ENCODE measurements around the gene COX8A. TPM values are rescaled to one million over a fixed set of nuclear protein-coding genes. Genes with fewer than 3 reads are reported as not detected.
"Not testable (repeated sequence)": the region's sequence is repeated elsewhere in the genome, so short reads cannot be mapped to it uniquely, and the experiment has no call there.

COX8A gene, protein sequence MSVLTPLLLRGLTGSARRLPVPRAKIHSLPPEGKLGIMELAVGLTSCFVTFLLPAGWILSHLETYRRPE
- total RNA-seq: 218 TPM

- DNase-seq: peak; percentile 100
Observed at GRCh38 chr11:63974259-63975143, at the start of gene COX8A. Gene COX8A (plus strand): TSS chr11:63974620. CDS start chr11:63974681, 61 bp downstream.

GRCh38 chr11:63929616-63930015, 44.8 kb upstream of the COX8A start:
- DNase-seq: no peak

GRCh38 chr11:63931045-63931444, 43.4 kb upstream of the COX8A start:
- peak; percentile 20 for DNase-seq

- no peak for DNase-seq
Observed at GRCh38 chr11:63931876-63932275, 42.5 kb upstream of the COX8A start.

- DNase-seq: no peak
Observed at GRCh38 chr11:63933459-63933858, 41.0 kb upstream of the COX8A start.

DNA sequence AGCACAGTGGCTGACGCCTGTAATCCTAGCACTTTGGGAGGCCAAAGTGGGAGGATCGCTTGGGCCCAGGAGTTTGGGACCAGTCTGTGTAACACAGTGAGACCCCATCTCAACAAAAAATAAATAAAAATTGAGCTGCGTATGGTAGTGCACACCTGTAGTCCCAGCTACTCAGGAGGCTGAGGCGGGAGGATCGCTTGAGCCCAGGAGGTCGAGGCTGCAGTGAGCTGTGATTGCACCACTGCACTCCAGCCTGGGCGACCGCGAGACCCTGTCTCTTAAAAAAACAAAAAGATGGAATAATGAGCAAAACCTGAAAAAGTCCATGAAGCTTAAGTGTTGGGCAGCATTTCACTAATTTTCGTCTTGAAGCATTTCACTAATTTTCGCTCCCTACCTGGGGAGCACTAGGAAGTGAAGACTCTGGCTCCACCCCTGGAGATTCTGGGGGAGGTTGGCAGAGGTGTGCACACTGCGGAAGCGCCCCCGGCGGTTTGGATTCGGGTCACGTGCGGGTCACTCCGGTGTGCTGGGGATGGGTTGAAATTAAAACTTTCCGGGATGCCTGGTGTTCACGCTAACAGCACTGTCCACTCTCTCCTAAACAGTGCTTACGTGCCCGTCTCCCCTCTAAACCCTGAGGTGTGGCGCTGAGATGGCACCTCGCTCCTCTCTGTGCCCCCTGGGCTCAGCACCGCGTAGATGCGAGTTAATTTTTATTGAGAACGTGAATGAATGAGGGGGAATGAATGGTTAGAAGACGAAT, 36.5 kb upstream of the COX8A start:
- DNase-seq: no peak

GRCh38 chr11:63938479-63939396, 35.7 kb upstream of the COX8A start, which contains the start of gene NAA40:
Gene NAA40 (plus strand): TSS chr11:63939002. CDS start chr11:63939097, 95 bp downstream.
- peak; percentile 82 for DNase-seq

DNA sequence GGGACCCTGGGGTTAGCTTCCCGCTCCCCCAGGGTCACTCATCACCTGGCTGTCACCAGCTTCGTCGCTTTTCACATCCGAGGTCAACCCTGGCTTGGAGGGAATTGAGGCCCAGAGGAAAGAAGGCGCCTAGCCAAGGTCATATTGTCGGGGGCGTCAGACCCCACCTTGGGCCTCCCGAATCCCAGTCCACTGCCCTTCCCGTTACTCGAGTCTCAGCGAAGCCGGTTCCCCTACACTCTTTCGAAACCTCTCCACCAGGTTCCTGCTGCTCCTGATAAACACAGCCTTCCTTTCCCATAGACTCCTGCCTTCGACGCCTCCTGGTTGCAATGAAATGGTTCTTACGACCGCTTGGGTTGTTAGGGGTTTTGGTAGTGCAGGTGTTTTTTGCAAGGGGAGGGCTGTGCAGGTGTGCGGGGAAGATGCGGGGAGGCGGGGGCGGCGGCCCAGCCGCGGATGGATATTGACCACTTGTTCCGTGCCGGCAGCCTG, 35.0 kb upstream of the COX8A start:
- DNase-seq: no peak

- DNase-seq: no peak
Observed at GRCh38 chr11:63940786-63941185, 33.6 kb upstream of the COX8A start.

DNA sequence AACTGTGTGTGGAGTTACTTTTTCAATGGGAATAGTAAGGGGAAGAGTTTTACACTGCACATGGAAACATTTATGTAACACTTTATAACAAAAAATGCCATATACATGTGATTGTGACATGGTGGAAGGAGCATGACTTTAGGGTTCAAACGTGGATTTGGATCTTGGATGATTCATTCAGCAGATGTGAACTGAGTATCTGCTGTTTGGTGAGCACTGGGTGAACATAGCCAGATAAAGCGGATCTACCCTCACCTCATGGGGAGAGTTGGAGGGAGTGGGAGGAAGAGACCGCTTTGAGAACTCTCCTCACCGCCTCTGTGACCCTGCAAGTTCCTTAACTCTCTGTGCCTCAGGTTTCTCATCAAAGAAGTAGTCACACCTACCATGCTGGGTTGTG, 32.5 kb upstream of the COX8A start:
- no peak for DNase-seq

DNA sequence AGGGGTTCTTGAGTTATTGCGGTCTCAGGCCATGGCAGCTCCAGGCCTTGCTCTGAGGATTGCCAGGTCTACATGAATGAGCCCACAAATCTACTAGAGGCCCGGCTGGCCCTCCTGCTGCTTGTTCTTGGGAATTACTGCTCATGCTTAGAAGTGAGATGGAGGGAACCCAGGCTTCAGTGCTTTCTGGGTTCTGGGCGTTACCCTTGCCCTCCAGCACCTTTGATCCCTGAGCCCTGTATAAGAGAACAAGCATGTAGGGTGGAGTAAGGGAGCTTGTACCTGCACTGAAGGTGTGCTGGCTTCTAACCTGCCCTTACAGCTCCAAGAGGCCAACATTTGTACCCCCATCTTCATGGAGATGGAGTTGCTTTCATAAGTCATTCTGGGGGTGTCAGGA, 31.6 kb upstream of the COX8A start:
- no peak for DNase-seq

- peak; percentile 25 for DNase-seq
Observed at GRCh38 chr11:63944987-63945386, 29.4 kb upstream of the COX8A start.

DNA sequence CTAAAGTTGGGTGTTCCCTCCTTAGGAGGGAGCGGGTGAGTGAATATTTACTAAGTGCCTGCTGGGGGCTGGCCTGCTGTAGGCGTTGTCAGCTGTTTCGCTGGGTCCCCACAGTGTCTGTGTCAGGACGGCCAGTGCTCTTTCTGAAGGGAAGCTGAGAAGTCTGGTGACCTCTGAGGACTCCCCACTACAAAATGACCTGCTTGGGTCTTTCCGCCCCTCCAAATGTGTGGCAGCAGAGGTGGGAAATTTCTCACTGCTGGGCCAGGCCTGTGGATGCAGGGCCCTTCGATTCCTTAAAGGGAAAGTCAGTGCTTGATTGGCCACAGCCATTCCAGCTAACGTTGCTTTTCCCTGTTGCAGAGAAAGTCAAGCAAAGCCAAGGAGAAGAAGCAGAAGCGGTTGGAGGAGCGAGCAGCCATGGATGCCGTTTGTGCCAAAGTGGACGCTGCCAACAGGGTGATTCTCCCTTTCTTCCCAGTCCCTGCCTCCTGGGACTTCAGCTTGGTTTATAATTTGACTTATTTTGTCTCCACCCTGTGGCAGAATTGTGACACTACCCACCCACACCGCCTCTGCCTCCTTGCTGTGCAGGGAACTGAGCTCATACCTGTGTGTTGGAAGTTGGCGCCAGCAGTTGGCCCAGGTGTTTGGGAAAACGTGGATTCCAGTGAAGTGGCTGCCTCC, 28.8 kb upstream of the COX8A start:
- DNase-seq: peak; percentile 60

DNA sequence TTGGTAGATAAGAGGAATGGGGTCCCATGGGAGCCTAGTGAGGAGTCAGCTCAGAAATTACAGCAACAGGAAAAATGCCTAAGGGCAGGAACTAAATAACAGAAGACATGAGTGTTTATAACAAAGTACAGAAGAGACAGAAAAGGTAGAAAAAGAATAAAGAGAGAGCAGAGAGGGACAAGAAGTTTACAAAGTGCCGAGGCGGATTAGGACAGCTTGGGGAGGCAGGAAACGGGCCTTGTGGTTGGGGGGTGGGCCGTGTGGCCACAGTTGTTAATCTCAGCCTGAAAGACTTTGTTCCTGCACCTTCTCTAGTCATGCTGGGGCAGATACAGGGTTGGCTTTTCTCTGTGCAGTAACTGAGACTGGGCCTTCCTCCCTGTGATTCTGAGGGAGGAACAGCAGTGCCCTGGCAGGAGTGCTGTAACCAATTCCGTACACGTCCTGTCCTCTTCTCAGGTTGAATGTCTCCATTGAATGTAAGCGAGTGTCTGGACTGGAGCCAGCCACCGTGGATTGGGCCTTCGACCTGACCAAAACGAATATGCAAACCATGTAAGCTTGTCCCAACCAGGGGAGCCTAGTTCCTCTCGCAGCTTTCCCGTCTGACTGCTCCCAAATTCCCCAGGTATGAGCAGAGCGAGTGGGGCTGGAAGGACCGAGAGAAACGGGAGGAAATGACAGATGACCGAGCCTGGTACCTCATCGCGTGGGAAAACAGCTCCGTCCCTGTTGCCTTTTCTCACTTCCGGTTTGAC, 22.5 kb upstream of the COX8A start:
- DNase-seq: no peak

DNA sequence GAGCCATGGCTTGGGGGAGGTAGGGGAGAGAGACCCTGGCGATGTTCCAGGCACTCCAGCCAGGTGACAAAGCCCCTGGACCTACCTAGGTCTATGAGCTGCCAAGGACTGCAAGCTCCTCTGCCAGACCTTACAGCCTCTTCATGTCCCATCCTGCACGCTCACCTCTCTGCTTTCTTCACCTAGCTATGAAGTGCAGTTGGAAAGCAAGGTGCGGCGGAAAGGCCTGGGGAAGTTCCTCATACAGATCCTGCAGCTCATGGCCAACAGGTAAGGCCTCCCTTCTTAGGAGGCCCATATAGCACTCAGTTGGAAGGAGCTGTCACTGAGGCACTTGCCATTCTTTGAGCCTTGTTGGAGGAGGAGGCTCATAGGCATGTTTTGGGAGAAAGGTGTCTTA, 21.9 kb upstream of the COX8A start:
- no peak for DNase-seq

GRCh38 chr11:63958008-63958407, 16.4 kb upstream of the COX8A start:
- DNase-seq: no peak

DNA sequence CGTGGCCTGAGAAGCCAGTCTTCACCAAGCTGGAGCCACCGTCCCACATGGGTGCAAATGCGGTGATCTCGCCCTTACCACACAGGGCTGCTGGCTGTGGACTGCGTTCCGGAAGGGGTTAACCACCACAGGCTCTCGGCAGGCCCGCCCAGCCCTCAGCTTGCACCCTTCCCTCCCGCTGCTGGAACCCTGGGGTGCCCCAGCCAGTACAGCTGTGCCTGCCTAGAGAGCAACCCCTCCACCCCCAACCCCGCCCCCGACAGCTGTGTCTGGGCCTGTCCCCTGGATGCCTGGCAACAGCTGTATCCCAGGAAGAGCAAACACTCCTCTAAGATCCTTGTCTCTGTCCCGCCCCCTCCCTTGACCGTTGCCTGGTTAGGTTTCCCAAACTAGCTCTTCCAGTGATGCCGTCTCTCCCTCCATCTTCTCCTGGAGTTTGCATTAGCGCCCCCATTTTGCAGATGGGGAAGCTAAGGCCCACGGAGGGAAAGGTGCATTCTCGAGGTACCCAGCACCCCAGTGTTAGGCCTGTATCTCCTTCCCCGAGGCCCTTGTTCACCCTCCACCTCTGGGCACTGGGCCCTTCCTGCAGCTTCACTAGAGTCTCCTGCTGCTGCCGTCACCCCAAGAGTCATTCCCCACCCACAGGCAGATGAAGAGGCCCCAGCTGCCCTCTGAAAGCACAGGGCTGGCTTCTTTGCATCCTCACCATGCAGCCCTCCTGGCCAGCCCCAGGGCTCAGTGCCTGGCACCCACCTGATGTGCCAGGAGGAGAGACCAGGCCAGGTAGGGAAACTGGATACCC, 12.6 kb upstream of the COX8A start:
- DNase-seq: peak; percentile 70

GRCh38 chr11:63963895-63964294, 10.5 kb upstream of the COX8A start:
- DNase-seq: not testable (repeated sequence)

- no peak for DNase-seq
Observed at GRCh38 chr11:63966444-63966843, 8.0 kb upstream of the COX8A start.

GRCh38 chr11:63969461-63969860, 5.0 kb upstream of the COX8A start:
- DNase-seq: no peak
